ENCODE data around the gene LKAAEAR1. TPM values are rescaled to one million over a fixed set of nuclear protein-coding genes. Genes with fewer than 3 reads are reported as not detected.

The LKAAEAR1 gene
- total and polyA plus RNA-seq, 2 of the 13 experiments (the other 11 are each of a cell fraction or from before 2014, with no cell fraction given), result not detected

- peak; percentile 78 for TF ChIP-seq ZFY (CRISPR knock-in tag; IDR thresholded peaks at IDR 0.05)
- TF ChIP-seq FLYWCH1 (CRISPR knock-in tag; IDR thresholded peaks at IDR 0.05), result peak; percentile 33; the same call in 1 of the 2 replicates
- no peak for TF ChIP-seq ASH2L (IDR thresholded peaks at IDR 0.05; ENCODE audit: insufficient read length, low read depth, low read length)
- TF ChIP-seq ZNF761 (CRISPR knock-in tag; conservative IDR thresholded peaks at IDR 0.05), result 0 out of 2 replicates have a peak, but pooled peaks have one; percentile 93
- TF ChIP-seq BRF2 (CRISPR knock-in tag; IDR thresholded peaks at IDR 0.05), result 0 out of 2 replicates have a peak, but pooled peaks have one; percentile 1
- no peak for TF ChIP-seq NR2F2 (IDR thresholded peaks at IDR 0.05; ENCODE audit: borderline replicate concordance, low read depth)
- no peak for TF ChIP-seq SOX5 (CRISPR knock-in tag; IDR thresholded peaks at IDR 0.05; ENCODE audit: borderline replicate concordance)
- TF ChIP-seq RAD21 (CRISPR knock-in tag; IDR thresholded peaks at IDR 0.05), result no peak
- TF ChIP-seq ZMYM2 (CRISPR knock-in tag; IDR thresholded peaks at IDR 0.05), result no peak
- 0 out of 2 replicates have a peak, but pooled peaks have one; percentile 54 for TF ChIP-seq ZNF441 (CRISPR knock-in tag; IDR thresholded peaks at IDR 0.05; ENCODE audit: borderline replicate concordance)
- no peak for TF ChIP-seq HMGA1 (CRISPR knock-in tag; conservative IDR thresholded peaks at IDR 0.05)
- peak; percentile 85 for TF ChIP-seq ZNF891 (CRISPR knock-in tag; IDR thresholded peaks at IDR 0.05)
- no peak for TF ChIP-seq MTF1 (CRISPR knock-in tag; IDR thresholded peaks at IDR 0.05)
- 0 out of 2 replicates have a peak, but pooled peaks have one; percentile 90 for TF ChIP-seq SNAPC2 (CRISPR knock-in tag; IDR thresholded peaks at IDR 0.05)
- no peak for TF ChIP-seq ZNF383 (CRISPR knock-in tag; IDR thresholded peaks at IDR 0.05; ENCODE audit: borderline replicate concordance)
- no peak for TF ChIP-seq SMARCE1 (IDR thresholded peaks at IDR 0.05; ENCODE audit: borderline replicate concordance)
- no peak for TF ChIP-seq KLF9 (CRISPR knock-in tag; IDR thresholded peaks at IDR 0.05; ENCODE audit: low read depth)
- TF ChIP-seq TP53 (CRISPR knock-in tag; conservative IDR thresholded peaks at IDR 0.05), result no peak
- TF ChIP-seq ZNF709 (CRISPR knock-in tag; IDR thresholded peaks at IDR 0.05), result no peak; the same call in 1 of the 2 replicates
- no peak for TF ChIP-seq ZBTB39 (CRISPR knock-in tag; IDR thresholded peaks at IDR 0.05)
- TF ChIP-seq MIER3 (CRISPR knock-in tag; IDR thresholded peaks at IDR 0.05; ENCODE audit: borderline replicate concordance), result no peak; the same call in 1 of the 2 replicates
- TF ChIP-seq THAP8 (CRISPR knock-in tag; IDR thresholded peaks at IDR 0.05; ENCODE audit: borderline replicate concordance), result no peak
- TF ChIP-seq SP2 (CRISPR knock-in tag; IDR thresholded peaks at IDR 0.05), result peak; percentile 34; the same call in 1 of the 2 replicates
- peak; percentile 74; the same call in 1 of the 2 replicates for TF ChIP-seq ZNF747 (CRISPR knock-in tag; IDR thresholded peaks at IDR 0.05; ENCODE audit: borderline replicate concordance)
- no peak for TF ChIP-seq EHMT2 (IDR thresholded peaks at IDR 0.05; ENCODE audit: borderline replicate concordance, low read depth, low read length)
- TF ChIP-seq ERF (CRISPR knock-in tag; IDR thresholded peaks at IDR 0.05), result no peak; the same call in 1 of the 2 replicates
- peak; percentile 53; the same call in 1 of the 2 replicates for TF ChIP-seq IRF9 (CRISPR knock-in tag; IDR thresholded peaks at IDR 0.05; ENCODE audit: borderline replicate concordance)
These were observed 27.1 kb downstream of the LKAAEAR1 start (continued) for GRCh38 chr20:64056889-64057627.

Measured in HepG2 (cell line).